ENCODE measurements around the gene MAD1L1.

MAD1L1 gene

GRCh38 chr7:2171855-2172254 lies 60.9 kb downstream of the MAD1L1 start:
- DNase-seq: peak; percentile 11

DNA sequence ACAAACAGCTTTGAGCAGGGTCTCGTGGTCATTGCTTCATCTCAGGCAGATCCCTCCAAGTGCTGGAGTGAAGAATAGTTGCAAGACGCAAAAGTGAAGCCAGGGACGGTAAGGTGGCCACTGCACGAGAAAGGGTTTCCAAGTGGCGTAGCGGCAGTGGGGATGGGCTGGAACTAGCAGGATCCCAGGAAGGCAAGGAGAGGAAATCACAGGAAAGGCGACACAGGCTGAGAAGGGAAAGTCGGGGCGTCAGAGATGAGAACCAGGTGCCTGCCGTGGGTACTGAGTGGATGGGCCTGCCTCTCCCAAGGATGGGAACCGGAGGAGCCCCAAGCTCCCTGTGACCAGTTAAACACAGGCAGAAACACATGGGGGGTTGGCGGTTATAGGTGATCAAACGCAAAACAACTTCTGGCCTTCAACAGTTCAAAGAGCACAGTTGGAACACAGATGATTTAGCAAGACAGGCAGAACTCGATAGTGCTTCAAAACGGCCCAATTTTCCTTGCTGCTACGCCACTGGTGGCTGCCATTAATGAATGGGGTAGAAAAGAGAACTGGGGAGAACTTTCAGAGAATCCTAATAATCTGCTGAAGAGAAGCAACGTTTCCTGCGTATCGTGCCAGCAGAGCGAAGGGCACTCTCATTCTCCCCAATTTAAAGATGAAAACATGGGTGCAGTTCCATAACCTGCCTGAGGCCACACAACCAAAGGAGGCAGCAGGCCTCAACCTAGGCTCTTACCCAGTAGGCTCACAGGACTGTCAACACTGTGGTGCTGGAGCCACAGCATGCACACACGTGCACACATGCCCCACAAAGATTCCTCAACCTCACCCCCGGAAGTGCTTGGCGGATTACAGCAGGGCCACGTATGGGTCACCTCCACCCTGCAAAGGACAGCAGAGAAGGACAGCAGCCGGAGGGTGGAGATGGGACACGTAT lies 61.9 kb downstream of the MAD1L1 start:
- peak; percentile 8 for DNase-seq

DNA sequence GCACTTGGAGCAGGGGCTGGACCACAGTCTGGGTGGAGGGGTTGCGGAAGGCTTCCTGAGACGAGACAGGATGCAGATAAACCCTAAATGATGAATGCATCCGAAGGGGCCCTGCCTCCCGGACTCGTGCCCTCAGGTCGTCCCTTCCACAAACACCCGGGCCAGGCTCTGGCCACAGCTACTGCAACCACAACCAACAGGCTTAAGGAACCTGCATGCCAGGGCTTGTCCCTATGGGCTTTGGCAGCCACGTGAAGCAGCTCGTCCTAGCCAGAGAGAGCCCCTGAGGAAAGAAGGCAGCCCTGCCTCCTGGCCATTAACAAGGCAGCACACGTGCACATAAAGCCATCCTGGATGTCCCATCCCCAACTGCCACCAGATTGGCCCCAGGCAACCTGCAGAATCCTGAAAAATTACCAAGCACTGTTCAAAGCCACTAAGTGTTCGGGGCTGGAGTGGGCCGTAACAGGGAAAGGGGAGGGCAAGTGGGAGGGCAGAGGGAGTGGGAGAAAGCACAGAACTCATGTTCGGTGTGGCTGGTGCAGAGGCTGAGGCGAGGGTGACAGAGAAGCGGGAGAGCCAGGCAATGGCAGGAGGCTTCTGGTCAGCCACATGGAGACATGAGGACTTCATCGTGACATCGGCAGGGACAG lies 62.7 kb downstream of the MAD1L1 start:
- peak; percentile 6 for DNase-seq

GRCh38 chr7:2168615-2169311 lies 64.0 kb downstream of the MAD1L1 start:
- DNase-seq: peak; percentile 10

- peak; percentile 6 for DNase-seq
Observed at GRCh38 chr7:2166625-2167280, 66.0 kb downstream of the MAD1L1 start.

GRCh38 chr7:2165610-2166594 lies 66.8 kb downstream of the MAD1L1 start:
- peak; percentile 6 for DNase-seq

DNA sequence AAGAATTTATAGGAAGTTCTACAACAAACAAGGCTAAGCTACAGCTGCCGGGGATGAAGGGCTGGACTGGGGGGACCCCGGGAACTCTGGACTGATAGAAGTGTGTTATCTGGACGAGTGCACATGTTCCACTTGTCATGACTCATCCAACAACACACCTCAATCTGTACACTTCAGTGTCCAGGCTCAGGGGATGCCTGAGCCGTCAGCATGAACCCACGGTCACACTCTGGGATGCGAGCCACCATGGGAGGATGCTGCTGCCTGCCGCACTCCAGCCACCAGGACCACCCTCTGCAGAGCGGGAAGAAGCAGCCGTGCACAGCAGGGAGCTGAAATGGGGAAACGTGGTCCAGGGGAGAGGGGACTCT lies 67.5 kb downstream of the MAD1L1 start:
- peak; percentile 10 for DNase-seq

DNA sequence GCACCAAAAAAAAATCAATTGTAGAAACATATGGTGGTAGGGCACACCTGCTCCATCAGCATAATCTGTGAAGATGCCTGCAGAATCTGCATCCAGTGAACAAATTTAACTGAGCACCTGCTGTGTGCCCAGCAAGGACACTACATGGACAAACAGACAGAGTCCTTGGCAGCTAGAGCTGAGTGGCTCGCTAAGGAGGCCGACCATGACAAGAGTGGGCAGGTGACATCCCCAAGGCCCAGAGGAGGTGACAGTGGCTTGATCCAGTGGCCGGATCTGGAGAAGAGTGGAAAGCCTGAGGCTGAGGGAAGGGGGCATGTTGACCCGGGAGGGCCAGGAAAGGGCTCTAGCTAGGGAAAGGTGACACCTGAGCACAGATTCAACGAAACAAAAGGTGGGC lies 68.1 kb downstream of the MAD1L1 start:
- DNase-seq: peak; percentile 6

GRCh38 chr7:2163600-2164555 lies 68.9 kb downstream of the MAD1L1 start:
- peak; percentile 8 for DNase-seq

DNA sequence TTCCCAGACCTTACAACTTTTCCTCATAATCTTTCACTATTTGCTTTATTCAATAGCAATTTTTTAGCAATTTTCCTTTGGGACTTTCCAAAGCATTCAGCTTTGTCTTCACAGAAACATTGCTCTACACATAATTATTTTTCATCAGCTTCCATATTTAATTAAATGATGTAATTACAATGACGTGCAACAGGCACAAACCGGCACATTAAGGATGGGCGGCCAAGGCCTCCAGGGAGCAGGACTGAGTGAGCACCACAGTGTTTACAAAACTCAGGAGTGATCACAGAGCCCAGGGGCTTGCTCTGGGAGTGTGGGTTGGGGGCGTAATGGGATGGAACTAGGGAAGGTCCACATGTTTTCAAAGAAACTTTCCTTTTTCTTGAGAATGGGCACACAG lies 69.8 kb downstream of the MAD1L1 start:
- DNase-seq: peak; percentile 10

GRCh38 chr7:2162004-2162902 lies 70.5 kb downstream of the MAD1L1 start:
- peak; percentile 4 for DNase-seq

- DNase-seq: no peak
Observed at GRCh38 chr7:2159176-2159520, 73.6 kb downstream of the MAD1L1 start.

- DNase-seq: no peak
Observed at GRCh38 chr7:2158331-2159175, 74.2 kb downstream of the MAD1L1 start.

- DNase-seq: no peak
Observed at GRCh38 chr7:2157473-2158279, 75.1 kb downstream of the MAD1L1 start.

DNA sequence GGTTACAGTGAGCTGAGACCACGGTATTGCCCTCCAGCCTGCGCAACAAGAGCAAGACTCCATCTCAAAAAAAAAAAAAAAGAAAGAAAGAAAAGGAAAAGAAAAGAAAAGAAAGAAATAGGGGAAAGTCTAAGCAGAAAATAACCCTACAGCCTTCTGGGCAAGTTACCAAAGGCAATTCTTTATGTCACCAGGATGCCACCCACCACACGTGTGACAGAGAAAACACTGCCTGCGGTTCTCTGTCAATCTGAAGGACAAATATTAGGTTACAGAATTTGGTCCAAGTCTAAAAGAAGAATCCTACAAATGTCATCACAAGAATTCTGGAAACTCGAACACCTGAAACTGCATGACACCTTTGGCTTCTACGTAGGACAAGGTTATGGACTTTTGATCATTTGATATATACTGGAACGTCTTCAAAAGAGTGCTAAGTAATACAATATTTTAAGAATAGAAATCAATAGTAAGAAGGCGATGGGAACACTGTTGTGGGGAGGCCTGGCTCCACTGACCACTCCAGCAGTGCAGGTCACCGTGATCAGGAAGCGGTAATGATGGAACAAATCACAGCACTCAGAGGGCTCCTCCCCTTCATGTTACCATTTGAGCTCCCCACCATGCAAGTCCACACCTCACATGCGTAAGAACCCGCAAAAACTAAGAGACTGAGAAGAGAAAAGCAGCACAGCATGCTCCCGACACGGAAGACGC lies 75.8 kb downstream of the MAD1L1 start:
- DNase-seq: no peak

DNA sequence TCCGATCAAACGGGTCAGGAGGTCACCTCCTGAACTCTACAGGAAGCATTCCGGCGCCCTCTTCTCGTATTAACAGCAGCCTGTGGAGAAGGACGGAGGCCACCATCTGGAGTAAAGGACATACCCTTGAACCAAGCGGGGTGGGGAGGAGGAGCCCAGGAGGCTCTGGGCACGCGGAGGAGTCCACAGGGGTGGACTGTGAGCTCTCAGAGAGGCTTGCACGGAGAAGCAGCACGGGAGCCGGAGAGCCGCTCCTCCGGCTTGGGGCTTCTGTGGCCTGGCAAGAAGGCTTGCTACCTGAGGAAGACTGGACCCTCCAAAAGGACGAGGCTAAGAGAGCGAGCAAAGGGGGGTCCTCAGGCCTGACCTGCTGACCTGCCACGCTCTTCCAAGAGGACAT lies 77.9 kb downstream of the MAD1L1 start:
- no peak for DNase-seq

GRCh38 chr7:2154121-2154520 lies 78.6 kb downstream of the MAD1L1 start:
- no peak for DNase-seq
